Ectodermal cell (in vitro differentiated cells): ENCODE measurements around the gene GYG2.

Experiments
- H3K27ac ChIP-seq: 2 replicates; pipeline ENCODE4 v1.7.0; 2013; ENCODE audit warnings: mild to moderate bottlenecking, low read depth, low read length; ENCODE audit not compliant: insufficient read depth, poor library complexity, severe bottlenecking
- H3K27me3 ChIP-seq: 2 replicates; pipeline ENCODE4 v1.7.0; 2013; ENCODE audit warnings: mild to moderate bottlenecking, low read length; ENCODE audit not compliant: insufficient read depth, control insufficient read depth, poor library complexity, severe bottlenecking
- H3K36me3 ChIP-seq: one replicate; pipeline ENCODE4 v1.7.0; 2013; ENCODE audit warnings: low read length; ENCODE audit not compliant: control insufficient read depth, insufficient read depth
- H3K4me1 ChIP-seq: one replicate; pipeline ENCODE4 v1.7.0; 2013; ENCODE audit warnings: low read length; ENCODE audit not compliant: control insufficient read depth, insufficient read depth
- H3K4me3 ChIP-seq: 2 replicates; pipeline ENCODE4 v1.7.0; 2013; ENCODE audit warnings: low read depth, low read length, control low read depth; ENCODE audit not compliant: insufficient read depth
- H3K9me3 ChIP-seq: 2 replicates; pipeline ENCODE4 v1.7.0; 2013; ENCODE audit warnings: mild to moderate bottlenecking, low read length, moderate library complexity; ENCODE audit not compliant: control insufficient read depth
- WGBS, 2 experiments: methylation state at CpG; one replicate each; pipeline ENCODE4 v1.1.7; 2013; ENCODE audit warnings: missing lambda C conversion rate in 2 of 2; 5-methylcytosine and 5-hydroxymethylcytosine counted together

GYG2 gene

DNA sequence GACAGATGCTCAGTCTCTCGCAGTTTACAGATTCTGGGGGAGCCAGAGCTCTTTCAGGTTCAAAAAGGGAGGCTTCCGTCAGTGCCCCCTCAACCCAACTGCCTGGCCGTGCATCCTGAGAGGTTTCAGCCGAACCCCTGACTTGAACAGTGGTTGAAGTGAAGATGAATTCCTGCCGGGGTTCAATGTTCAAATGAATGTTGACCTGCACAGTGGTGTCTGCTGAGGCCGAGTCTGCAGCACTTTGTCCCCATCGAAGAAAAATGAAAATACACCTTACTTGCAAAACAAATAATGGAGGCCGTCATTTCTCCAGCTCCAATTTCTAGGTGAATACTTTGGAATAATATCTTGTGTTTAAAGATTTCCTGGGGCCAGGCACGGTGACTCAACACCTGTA, 33.7 kb downstream of the GYG2 start:
- H3K36me3 ChIP-seq = peaks cover 9% of the 10 kb centered on the region
- no peaks in the 10 kb centered on the region for H3K9me3 ChIP-seq
- WGBS, 2 experiments = 92 to 96% methylated on average over 7 to 9 of the region's 9 CpGs
- no peaks in the 10 kb centered on the region for H3K4me1 ChIP-seq
- H3K4me3 ChIP-seq = no peak overlapping the region
- H3K27me3 ChIP-seq = no peaks in the 10 kb centered on the region
- no peak overlapping the region for H3K27ac ChIP-seq

DNA sequence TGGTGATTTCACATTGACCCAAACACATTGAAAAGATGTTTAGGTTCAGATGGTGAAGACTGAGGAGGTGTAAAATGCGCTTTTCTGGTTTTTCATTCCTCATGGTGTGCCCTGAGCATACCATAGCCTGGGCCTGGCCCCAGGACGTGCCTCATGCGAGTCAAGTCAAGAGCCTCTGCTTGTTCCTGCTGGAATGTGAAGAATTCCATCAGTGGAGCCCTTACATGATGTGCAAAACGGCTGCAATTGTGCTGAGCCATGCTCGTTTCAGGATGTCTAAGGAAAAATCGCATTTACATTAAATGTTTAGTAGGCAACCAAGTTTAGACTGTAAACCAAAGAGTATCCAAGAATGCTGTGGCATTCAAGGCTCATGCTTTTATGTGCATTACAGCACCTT, 34.9 kb downstream of the GYG2 start:
- Histone ChIP-seq H3K4me3 (no peak overlapping the region), H3K9me3 (no peaks in the 10 kb centered on the region), H3K4me1 (no peaks in the 10 kb centered on the region), H3K27ac (no peak overlapping the region), H3K27me3 (no peaks in the 10 kb centered on the region), H3K36me3 (peaks cover 9% of the 10 kb centered on the region)
- WGBS, 2 experiments = 79% methylated on average over 6 of the region's 6 CpGs

DNA sequence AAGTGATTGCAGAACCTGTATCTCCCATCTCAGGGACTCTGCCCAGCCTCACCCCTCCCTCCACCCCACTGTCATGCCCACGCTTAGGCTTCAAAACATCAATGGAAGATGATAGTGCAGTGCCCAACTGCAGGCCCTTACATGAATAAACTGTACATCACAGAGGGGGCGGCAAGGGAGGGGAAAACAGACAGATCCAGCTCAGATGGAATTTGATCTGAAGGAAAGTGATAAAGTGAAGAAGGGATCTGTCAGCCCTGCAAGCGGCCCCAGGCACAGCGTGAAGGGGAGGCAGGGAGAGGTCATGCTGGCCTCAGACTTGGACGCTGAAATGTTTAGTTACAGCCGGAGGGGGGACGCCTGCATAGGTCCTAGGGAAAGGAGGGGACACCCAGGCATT, 38.5 kb downstream of the GYG2 start:
- no peaks in the 10 kb centered on the region for H3K4me1 ChIP-seq

DNA sequence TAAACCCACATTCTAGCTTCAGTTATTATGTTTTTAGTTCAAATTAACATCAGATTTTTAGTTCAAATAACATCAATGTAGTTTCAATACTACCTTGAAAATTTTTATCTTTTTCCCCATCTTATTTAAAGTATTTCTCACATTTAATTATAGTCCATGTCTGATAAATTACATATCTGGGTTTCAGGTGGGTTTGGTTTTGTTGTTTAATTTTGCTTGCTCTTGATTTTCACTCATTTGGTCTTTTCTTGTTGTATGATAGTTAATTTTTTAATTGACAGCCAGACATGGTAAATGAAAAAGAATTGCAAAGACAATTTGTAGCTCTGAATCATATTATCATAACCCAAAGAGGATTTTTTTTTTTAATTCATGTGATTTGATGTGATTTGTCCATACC, 41.9 kb downstream of the GYG2 start:
- Histone ChIP-seq H3K9me3 (no peaks in the 10 kb centered on the region), H3K27ac (no peak overlapping the region), H3K36me3 (peaks cover 5% of the 10 kb centered on the region), H3K4me3 (no peak overlapping the region), H3K27me3 (no peaks in the 10 kb centered on the region), H3K4me1 (no peaks in the 10 kb centered on the region)

More for the DNA sequence above, 38.5 kb downstream of the GYG2 start:
- no peaks in the 10 kb centered on the region for H3K9me3 ChIP-seq
- H3K4me3 ChIP-seq = no peak overlapping the region
- peaks cover 5% of the 10 kb centered on the region for H3K36me3 ChIP-seq
- H3K27ac ChIP-seq = no peak overlapping the region
- WGBS, 2 experiments = 93 to 96% methylated on average over 7 of the region's 7 CpGs
- H3K27me3 ChIP-seq = no peaks in the 10 kb centered on the region

DNA sequence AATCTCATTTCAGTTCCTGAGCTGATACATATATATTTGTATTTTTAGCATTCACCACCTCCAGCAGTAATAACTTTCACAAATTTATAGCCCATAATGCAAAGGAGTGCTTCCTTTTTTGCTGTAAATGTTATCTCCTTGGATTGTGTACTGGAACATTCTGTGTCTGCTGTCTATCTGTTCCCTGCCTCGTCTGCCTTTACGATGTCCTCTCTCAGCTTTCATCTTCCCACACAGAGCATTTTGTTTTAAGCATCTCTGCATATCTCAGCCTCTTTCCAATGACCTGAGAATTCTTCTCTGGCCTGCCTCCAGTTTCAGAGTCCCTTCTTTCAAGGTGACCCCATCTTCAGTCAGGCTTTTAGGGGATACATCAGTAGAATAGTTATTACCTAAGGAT, 43.1 kb downstream of the GYG2 start:
- 85 to 94% methylated on average over 2 of the region's 2 CpGs for WGBS, 2 experiments
- Histone ChIP-seq H3K9me3 (no peaks in the 10 kb centered on the region), H3K4me3 (no peak overlapping the region), H3K27me3 (no peaks in the 10 kb centered on the region), H3K4me1 (no peaks in the 10 kb centered on the region), H3K27ac (no peak overlapping the region), H3K36me3 (no peaks in the 10 kb centered on the region)

DNA sequence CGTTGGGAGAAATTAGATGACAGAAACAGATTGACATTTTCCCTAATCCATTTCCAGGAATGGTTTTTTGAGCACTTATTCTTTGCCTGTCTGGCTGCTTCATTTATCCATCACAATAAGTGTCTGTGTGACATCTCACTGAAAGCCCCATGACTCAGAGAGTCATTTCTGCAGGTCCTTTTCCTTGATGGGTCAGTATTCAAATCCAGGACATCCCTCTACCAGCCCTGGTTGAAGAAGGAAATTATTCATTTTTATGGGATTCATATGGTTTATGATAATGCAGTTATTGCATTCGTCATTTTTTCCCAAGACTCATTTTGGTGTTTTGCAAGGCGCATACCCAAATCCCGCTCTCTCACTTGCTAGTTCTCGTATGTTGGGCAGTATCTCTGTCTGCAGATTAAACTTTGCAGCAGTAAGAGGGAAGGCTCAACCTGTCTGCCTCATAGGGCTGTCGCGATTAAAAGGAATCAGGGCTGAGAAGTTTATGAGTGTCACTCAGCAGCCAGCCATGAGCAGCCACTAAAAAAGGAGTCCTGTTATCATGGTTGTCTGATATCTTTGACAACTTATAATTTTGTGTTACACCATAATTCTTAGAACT, 44.0 kb downstream of the GYG2 start:
- Histone ChIP-seq H3K4me1 (no peaks in the 10 kb centered on the region), H3K9me3 (no peaks in the 10 kb centered on the region), H3K27ac (no peak overlapping the region), H3K36me3 (no peaks in the 10 kb centered on the region), H3K4me3 (no peak overlapping the region), H3K27me3 (no peaks in the 10 kb centered on the region)
- 95 to 96% methylated on average over 6 to 7 of the region's 7 CpGs for WGBS, 2 experiments

DNA sequence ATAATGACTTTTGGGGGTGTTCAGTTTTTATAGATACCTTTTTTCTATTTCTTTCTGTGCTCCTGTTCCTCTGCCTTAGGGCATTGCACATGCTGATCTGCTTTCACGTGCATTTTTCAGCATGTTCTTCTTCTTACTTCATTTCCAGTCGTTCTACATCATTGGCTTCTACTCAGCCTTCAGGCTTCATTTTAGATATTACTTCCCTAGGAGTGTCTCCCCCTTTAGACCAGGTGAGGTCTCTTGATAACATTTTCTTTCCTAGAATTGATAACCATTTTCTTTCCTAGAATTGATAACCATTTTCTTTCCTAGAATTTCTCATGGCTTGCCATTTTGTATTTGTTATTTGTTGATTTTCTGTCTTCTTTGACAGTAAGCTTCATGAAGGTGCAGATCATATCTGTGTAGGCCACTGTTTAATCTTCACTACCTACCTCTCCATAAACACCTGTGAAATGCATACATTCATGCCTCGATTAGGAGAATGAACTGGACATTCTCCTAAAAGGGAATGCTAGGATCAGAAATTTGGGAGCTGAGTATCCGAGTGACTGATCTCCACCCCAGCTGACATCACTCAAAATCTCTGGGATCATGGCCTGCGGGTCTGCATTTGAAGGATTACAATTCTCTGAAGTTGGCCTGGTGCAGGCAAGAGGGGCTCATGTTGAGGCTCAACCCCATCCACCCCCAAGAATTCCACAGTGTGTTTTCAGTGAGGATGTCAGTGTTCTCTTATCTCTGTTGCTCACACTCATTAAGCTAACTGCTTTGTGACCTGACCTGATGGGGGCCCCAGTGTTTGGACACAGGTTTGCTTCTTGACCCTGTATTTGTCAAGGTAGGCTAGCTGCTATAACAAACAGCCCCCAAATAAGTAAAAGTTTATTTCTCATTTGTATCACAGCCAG, 45.7 kb downstream of the GYG2 start:
- H3K4me3 ChIP-seq = no peak overlapping the region
- no peaks in the 10 kb centered on the region for H3K9me3 ChIP-seq
- no peaks in the 10 kb centered on the region for H3K4me1 ChIP-seq
- H3K36me3 ChIP-seq = no peaks in the 10 kb centered on the region
- WGBS, 2 experiments = 93 to 96% methylated on average over 4 to 5 of the region's 5 CpGs
- no peaks in the 10 kb centered on the region for H3K27me3 ChIP-seq
- no peak overlapping the region for H3K27ac ChIP-seq

DNA sequence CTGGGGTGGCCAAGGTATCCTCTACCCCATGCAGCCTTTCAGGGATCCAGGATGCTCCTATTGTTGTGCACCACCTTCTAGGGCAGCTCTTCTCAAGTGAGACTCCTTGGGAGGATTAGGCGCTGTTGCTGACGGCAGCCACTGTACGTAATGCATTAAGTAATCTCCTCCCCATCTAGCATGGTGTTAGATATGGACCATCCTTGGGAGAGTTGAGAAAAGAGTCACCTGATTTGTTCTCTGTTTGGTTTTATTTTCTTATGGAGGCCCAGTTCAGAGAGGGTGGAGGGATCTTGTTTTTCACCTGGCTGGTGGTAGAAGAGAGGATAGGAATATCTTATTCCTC, 46.4 kb downstream of the GYG2 start:
- H3K4me1 ChIP-seq = no peaks in the 10 kb centered on the region
- no peak overlapping the region for H3K4me3 ChIP-seq
- no peak overlapping the region for H3K27ac ChIP-seq
- no peaks in the 10 kb centered on the region for H3K27me3 ChIP-seq
- no peaks in the 10 kb centered on the region for H3K9me3 ChIP-seq
- WGBS, 2 experiments = 90% methylated on average over 3 of the region's 3 CpGs; no CpG with 5 or more reads in 1 of the 2 experiments
- H3K36me3 ChIP-seq = no peaks in the 10 kb centered on the region

DNA sequence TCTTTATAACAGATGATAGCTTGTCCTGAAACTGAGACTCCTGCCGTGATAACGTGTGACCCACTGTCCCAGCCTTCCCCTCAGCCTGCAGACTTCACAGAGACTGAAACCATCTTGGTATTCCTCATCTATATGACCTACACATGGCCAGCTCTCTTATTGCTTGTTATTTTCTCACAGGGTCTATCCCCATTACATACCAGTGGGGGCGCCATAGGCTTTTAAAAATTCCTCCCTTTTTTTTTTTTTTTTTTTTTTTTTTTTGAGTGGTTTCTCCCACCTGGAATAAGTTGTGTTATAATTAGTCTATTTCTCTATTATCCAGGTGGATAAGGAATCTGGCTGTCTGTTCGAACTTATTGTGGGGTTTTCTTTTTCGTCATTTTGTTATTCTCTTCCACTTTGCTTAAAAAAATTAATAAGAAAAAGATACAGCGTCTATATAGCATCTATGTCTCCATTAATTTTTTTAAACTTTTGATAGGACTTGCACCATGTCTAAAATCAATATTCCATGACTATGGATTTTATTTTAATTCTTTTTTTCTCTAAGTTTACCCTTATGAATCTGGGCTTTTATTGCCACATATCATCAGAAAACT, 47.2 kb downstream of the GYG2 start:
- H3K36me3 ChIP-seq = no peaks in the 10 kb centered on the region
- no peak overlapping the region for H3K27ac ChIP-seq
- H3K4me1 ChIP-seq = no peaks in the 10 kb centered on the region
- H3K4me3 ChIP-seq = no peak overlapping the region
- 68 to 74% methylated on average over 2 to 3 of the region's 6 CpGs for WGBS, 2 experiments
- H3K27me3 ChIP-seq = no peaks in the 10 kb centered on the region
- no peaks in the 10 kb centered on the region for H3K9me3 ChIP-seq

DNA sequence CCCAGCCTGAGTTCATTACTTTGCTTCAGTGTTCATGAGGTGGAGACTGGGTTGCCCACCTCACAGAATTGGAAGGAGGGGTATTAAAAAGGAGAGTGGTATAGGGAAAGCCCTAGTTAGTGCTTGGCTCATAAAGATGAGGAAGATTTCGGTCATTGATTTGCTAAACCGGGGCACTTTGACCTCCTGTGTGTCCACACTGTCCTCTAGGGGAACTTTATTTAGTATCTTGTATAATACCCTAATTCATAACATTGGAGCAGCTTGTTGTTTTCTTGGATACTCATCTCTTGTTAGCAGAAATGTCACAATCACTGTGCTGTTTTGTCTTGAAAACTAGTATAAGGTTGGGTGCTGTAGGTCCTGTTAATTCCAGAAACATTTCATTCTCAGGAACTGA, 49.8 kb downstream of the GYG2 start:
- WGBS, 2 experiments = 100% methylated on average over 2 of the region's 2 CpGs; no CpG with 5 or more reads in 1 of the 2 experiments
- no peaks in the 10 kb centered on the region for H3K36me3 ChIP-seq

More for the DNA sequence above, 49.8 kb downstream of the GYG2 start:
- no peaks in the 10 kb centered on the region for H3K9me3 ChIP-seq
- no peak overlapping the region for H3K4me3 ChIP-seq
- no peak overlapping the region for H3K27ac ChIP-seq
- no peaks in the 10 kb centered on the region for H3K27me3 ChIP-seq
- no peaks in the 10 kb centered on the region for H3K4me1 ChIP-seq
